IMR-90 (cell line): ENCODE measurements around the gene INTS14. TPM values are rescaled to one million over a fixed set of nuclear protein-coding genes. Genes with fewer than 3 reads are reported as not detected.
A peak's percentile ranks its signal among the peaks of the same experiment; 100 is the strongest.

Experiments used
- ATAC-seq: fragments of 200-7000 bp; cut with Tn5 transposase; 2 replicates; pipeline ENCODE4 v1.9.1; 2020; ENCODE audit warnings: low read depth, mild to moderate bottlenecking, moderate library complexity
- BruUV-seq: library from RNA; stranded (reverse); fragments of 400-500 nt; replicated peaks from 2 replicates; lab custom pipeline; 2021; lab: Mats Ljungman, UMichigan
- CTCF ChIA-PET: fragments of 300-600 bp; formaldehyde crosslinking; extraction: SDS; loops from one replicate; lab custom pipeline; 2021; ENCODE audit warnings: antibody characterized with exemption; lab: Yijun Ruan, JAX
- POLR2A ChIA-PET: fragments of 300-600 bp; sonication (Branson Sonifier 250); formaldehyde crosslinking; loops from one replicate; lab custom pipeline; 2022; ENCODE audit warnings: antibody characterized with exemption; ENCODE audit not compliant: unreplicated experiment; lab: Charles Lee
- DNase-seq: peaks from one replicate; pipeline ENCODE4 v3.0.0; 2013
- H2AFZ ChIP-seq: replicated peaks from 2 replicates; pipeline ENCODE3; 2013; ENCODE audit warnings: low read length, mild to moderate bottlenecking; ENCODE audit not compliant: poor library complexity
- H2AK5ac ChIP-seq: 2 replicates; pipeline ENCODE4 v1.6.1; 2013; ENCODE audit warnings: low read depth, low read length, inconsistent platforms
- H2AK9ac ChIP-seq: replicated peaks from 2 replicates; pipeline ENCODE3; 2013; ENCODE audit warnings: mild to moderate bottlenecking, low read depth, low read length, moderate library complexity; ENCODE audit not compliant: poor library complexity
- H2BK120ac ChIP-seq: 2 replicates; pipeline ENCODE4 v1.6.1; 2013; ENCODE audit warnings: low read depth, low read length, inconsistent platforms
- H2BK15ac ChIP-seq: 3 replicates; pipeline ENCODE4 v1.6.1; 2013; ENCODE audit warnings: low read depth, low read length, inconsistent platforms
- H2BK20ac ChIP-seq: 2 replicates; pipeline ENCODE4 v1.6.1; 2013; ENCODE audit warnings: low read depth, mild to moderate bottlenecking, inconsistent platforms, low read length, moderate library complexity
- H2BK5ac ChIP-seq: 2 replicates; pipeline ENCODE4 v1.6.1; 2013; ENCODE audit warnings: mild to moderate bottlenecking, low read depth, low read length, inconsistent platforms; ENCODE audit not compliant: poor library complexity, severe bottlenecking
- H3K14ac ChIP-seq: replicated peaks from 2 replicates; pipeline ENCODE4 v1.6.1; 2013; ENCODE audit warnings: low read depth, low read length, inconsistent platforms
- H3K18ac ChIP-seq: 2 replicates; pipeline ENCODE4 v1.6.1; 2013; ENCODE audit warnings: low read depth, low read length, control low read depth
- H3K23ac ChIP-seq: 2 replicates; pipeline ENCODE4 v1.6.1; 2013; ENCODE audit warnings: low read depth, low read length, inconsistent platforms
- H3K27ac ChIP-seq: 2 replicates; pipeline ENCODE4 v1.5.1; 2013; ENCODE audit warnings: mild to moderate bottlenecking, control low read depth, low read length; ENCODE audit not compliant: insufficient read depth
- H3K27me3 ChIP-seq: 2 replicates; pipeline ENCODE4 v1.6.1; 2013; ENCODE audit warnings: low read length; ENCODE audit not compliant: control insufficient read depth, insufficient read depth
- H3K36me3 ChIP-seq: 2 replicates; pipeline ENCODE4 v1.6.1; 2013; ENCODE audit warnings: low read length, mixed read lengths; ENCODE audit not compliant: control insufficient read depth, insufficient read depth
- H3K4ac ChIP-seq: 2 replicates; pipeline ENCODE4 v1.6.1; 2013; ENCODE audit warnings: low read depth, low read length, inconsistent platforms
- H3K4me1 ChIP-seq: 2 replicates; pipeline ENCODE4 v1.6.1; 2013; ENCODE audit warnings: low read length, mixed read lengths; ENCODE audit not compliant: control insufficient read depth, insufficient read depth
- H3K4me2 ChIP-seq: 2 replicates; pipeline ENCODE4 v1.6.1; 2013; ENCODE audit warnings: low read depth, mild to moderate bottlenecking, control low read depth, low read length, moderate library complexity
- H3K4me3 ChIP-seq: 2 replicates; pipeline ENCODE4 v1.5.1; 2013; ENCODE audit warnings: low read depth, mild to moderate bottlenecking, control low read depth, low read length, moderate library complexity; ENCODE audit not compliant: insufficient read depth
- H3K56ac ChIP-seq: 2 replicates; pipeline ENCODE4 v1.6.1; 2013; ENCODE audit warnings: low read length, inconsistent platforms; ENCODE audit not compliant: insufficient read depth; ENCODE audit errors: extremely low read depth
- H3K79me1 ChIP-seq, 2 experiments: 2 replicates each; pipeline ENCODE4 v1.6.1; 2013; ENCODE audit warnings: low read length in 2 of 2, inconsistent platforms in 1 of 2, low read depth in 1 of 2
- H3K9ac ChIP-seq: 2 replicates; pipeline ENCODE4 v1.6.1; 2013; ENCODE audit warnings: low read depth, low read length, control low read depth
- H3K9me1 ChIP-seq: 2 replicates; pipeline ENCODE4 v1.6.1; 2013; ENCODE audit warnings: low read length, inconsistent platforms; ENCODE audit not compliant: insufficient read depth
- H3K9me3 ChIP-seq: 2 replicates; pipeline ENCODE4 v1.6.1; 2013; ENCODE audit warnings: low read length; ENCODE audit not compliant: control insufficient read depth, insufficient read depth
- H4K20me1 ChIP-seq: 2 replicates; pipeline ENCODE4 v1.6.1; 2013; ENCODE audit warnings: low read length, inconsistent platforms; ENCODE audit not compliant: insufficient read depth
- H4K5ac ChIP-seq: 2 replicates; pipeline ENCODE4 v1.6.1; 2013; ENCODE audit warnings: mild to moderate bottlenecking, low read depth, low read length, control low read depth
- H4K8ac ChIP-seq, 2 experiments: 2 replicates each; pipeline ENCODE4 v1.6.1; 2013; ENCODE audit warnings: low read depth in 2 of 2, low read length in 2 of 2, control low read depth in 1 of 2, inconsistent platforms in 1 of 2
- H4K91ac ChIP-seq: 2 replicates; pipeline ENCODE4 v1.6.1; 2013; ENCODE audit warnings: low read depth, low read length, inconsistent platforms; ENCODE audit not compliant: insufficient read depth
- CEBPB ChIP-seq: IDR thresholded peaks from 2 replicates; pipeline ENCODE4 v1.6.1; 2012; ENCODE audit warnings: low read depth, low read length, improper control_type of control experiment
- CHD1 ChIP-seq: IDR thresholded peaks from 2 replicates; pipeline ENCODE4 v1.6.1; 2012; ENCODE audit warnings: low read depth, low read length, improper control_type of control experiment
- CTCF ChIP-seq: conservative IDR thresholded peaks from 2 replicates; pipeline ENCODE4 v1.5.1; 2012; ENCODE audit warnings: mild to moderate bottlenecking, low read depth, low read length, improper control_type of control experiment
- FOS ChIP-seq: fragments of 150-350 bp; IDR thresholded peaks from 2 replicates; pipeline ENCODE4 v1.6.1; 2016; ENCODE audit warnings: low read depth, low read length
- MAFK ChIP-seq: IDR thresholded peaks from 2 replicates; pipeline ENCODE4 v1.6.1; 2012; ENCODE audit warnings: low read depth, low read length, improper control_type of control experiment
- MXI1 ChIP-seq: IDR thresholded peaks from 2 replicates; pipeline ENCODE4 v1.6.1; 2012; ENCODE audit warnings: low read depth, mild to moderate bottlenecking, low read length, moderate library complexity, borderline replicate concordance
- RCOR1 ChIP-seq: IDR thresholded peaks from 2 replicates; pipeline ENCODE4 v1.6.1; 2012; ENCODE audit warnings: mild to moderate bottlenecking, low read length, improper control_type of control experiment; ENCODE audit not compliant: insufficient replicate concordance
- WGBS, 2 experiments: methylation state at CpG; one replicate each; pipeline versions ENCODE4 v1.1.5 to v1.1.7; 2013; ENCODE audit warnings: missing lambda C conversion rate in 2 of 2; ENCODE audit not compliant: insufficient read length in 1 of 2; ENCODE audit errors: extremely low coverage in 2 of 2; 5-methylcytosine and 5-hydroxymethylcytosine counted together
- dilution Hi-C: fragments of 300-500 bp; cut with HindIII; formaldehyde crosslinking; loops from one replicate; pipeline ENCODE4 v1.14.3; 2018; ENCODE audit warnings: low sequenced_read_pairs; ENCODE audit not compliant: unreplicated experiment
- in situ Hi-C: fragments of 300-500 bp; cut with MboI; formaldehyde crosslinking; loops from 3 replicates; pipeline ENCODE4 v1.14.3; 2019; ENCODE audit warnings: low sequenced_read_pairs, inconsistent platforms, mixed read lengths
- intact Hi-C: fragments of 100-400 bp; cut with micrococcal nuclease; formaldehyde crosslinking; loops from 2 replicates; pipeline ENCODE4 v1.10.0; 2022
- polyA plus RNA-seq, 3 experiments: library from polyadenylated mRNA; depleted of rRNA; stranded (reverse); fragments of >200 nt; gene quantifications; 2 replicates each; pipeline ENCODE4 v1.2.3, GENCODE V29; 2012; ENCODE audit warnings: low replicate concordance in 1 of 3
- total RNA-seq: library from RNA; depleted of rRNA; stranded (reverse); fragments of >200 nt; gene quantifications from 2 replicates; pipeline ENCODE4 v1.2.3, GENCODE V29; 2012
- TF ChIP-seq, protein P1 (sequence below): fragments of 150-350 bp; IDR thresholded peaks from 2 replicates; pipeline ENCODE4 v1.6.1; 2016; ENCODE audit warnings: low read depth, mild to moderate bottlenecking, low read length, moderate library complexity, borderline replicate concordance

The INTS14 gene
- total and polyA plus RNA-seq, 2 of the 4 experiments (the other 2 are of a cell fraction) = 22.9 to 39.5 TPM

- intact Hi-C loops = loop anchor here (10.0 kb wide), 1 partner anchor 650 kb away; no protein-coding TSS in a partner anchor
- H4K8ac ChIP-seq = no peak overlapping the region
- no peak overlapping the region for H3K9ac ChIP-seq
- no peak overlapping the region for H2BK15ac ChIP-seq
- H3K79me1 ChIP-seq = 0 out of 4 replicates have a peak, but pooled peaks cover 0 to 3% of the 10 kb centered on the region in 2 experiments
- H3K4me2 ChIP-seq = no peak overlapping the region
- H3K36me3 ChIP-seq = no peaks in the 10 kb centered on the region
- no peaks in the 10 kb centered on the region for H3K9me3 ChIP-seq
- H3K27me3 ChIP-seq = no peaks in the 10 kb centered on the region
- H4K5ac ChIP-seq = no peak overlapping the region
- H3K9me1 ChIP-seq = peaks cover 6% of the 10 kb centered on the region; the same call in 1 of the 2 replicates
- H2BK120ac ChIP-seq = no peak overlapping the region
- TF ChIP-seq CHD1 = no peak
- TF ChIP-seq FOS = no peak
- TF ChIP-seq RCOR1 = no peak
- TF ChIP-seq MXI1 = no peak
- no peak for TF ChIP-seq CEBPB
- TF ChIP-seq MAFK = no peak
- TF ChIP-seq, protein P1, sequence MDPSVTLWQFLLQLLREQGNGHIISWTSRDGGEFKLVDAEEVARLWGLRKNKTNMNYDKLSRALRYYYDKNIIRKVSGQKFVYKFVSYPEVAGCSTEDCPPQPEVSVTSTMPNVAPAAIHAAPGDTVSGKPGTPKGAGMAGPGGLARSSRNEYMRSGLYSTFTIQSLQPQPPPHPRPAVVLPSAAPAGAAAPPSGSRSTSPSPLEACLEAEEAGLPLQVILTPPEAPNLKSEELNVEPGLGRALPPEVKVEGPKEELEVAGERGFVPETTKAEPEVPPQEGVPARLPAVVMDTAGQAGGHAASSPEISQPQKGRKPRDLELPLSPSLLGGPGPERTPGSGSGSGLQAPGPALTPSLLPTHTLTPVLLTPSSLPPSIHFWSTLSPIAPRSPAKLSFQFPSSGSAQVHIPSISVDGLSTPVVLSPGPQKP = no peak
- no peak for TF ChIP-seq CTCF
- no peak overlapping the region for H3K27ac ChIP-seq
- no peak overlapping the region for H3K56ac ChIP-seq
- no peak overlapping the region for H2BK20ac ChIP-seq
- no peak overlapping the region for H2AK5ac ChIP-seq
- dilution Hi-C loops = no loop called here
- H3K18ac ChIP-seq = no peak overlapping the region
- WGBS, 2 experiments = no CpG with 5 or more reads among the region's 1 CpG
- H3K4me3 ChIP-seq = no peak overlapping the region
- no peak overlapping the region for H2AK9ac ChIP-seq
- H3K4me1 ChIP-seq = peaks cover 9% of the 10 kb centered on the region
- no TSS peak for BruUV-seq
- 0 out of 2 replicates have a peak, but pooled peaks cover 3% of the 10 kb centered on the region for H4K20me1 ChIP-seq
- ChIA-PET POLR2A (no interaction called here), CTCF (interaction anchor here (0.6 kb wide), 1 partner anchor 162 kb away, joined by 3 read pairs; no protein-coding TSS in a partner anchor)
- H4K91ac ChIP-seq = no peak overlapping the region
- in situ Hi-C loops = no loop called here
- DNase-seq (no peak), ATAC-seq (no peak)
- H2BK5ac ChIP-seq = no peak overlapping the region
- H3K23ac ChIP-seq = no peak overlapping the region
- 0 out of 2 replicates have a peak overlapping the region, but pooled peaks have one; percentile 4 for H3K14ac ChIP-seq
- no peak overlapping the region for H3K4ac ChIP-seq
- H2AFZ ChIP-seq = no peak overlapping the region
Observed at GRCh38 chr15:65634356-65634755, 23.4 kb upstream of the INTS14 start.
